ENCODE data around the gene ADD3.

The ADD3 gene

GRCh38 chr10:110006358-110007160 is 1.2 kb upstream of the ADD3 start:
- no peak for DNase-seq

- DNase-seq = peak in 1 of 2 donors; percentile 21
Measured at GRCh38 chr10:110007161-110007700, 553 bp upstream of the ADD3 start.

GRCh38 chr10:110008518-110009339 is 945 bp downstream of the ADD3 start:
- no peak for DNase-seq

DNA sequence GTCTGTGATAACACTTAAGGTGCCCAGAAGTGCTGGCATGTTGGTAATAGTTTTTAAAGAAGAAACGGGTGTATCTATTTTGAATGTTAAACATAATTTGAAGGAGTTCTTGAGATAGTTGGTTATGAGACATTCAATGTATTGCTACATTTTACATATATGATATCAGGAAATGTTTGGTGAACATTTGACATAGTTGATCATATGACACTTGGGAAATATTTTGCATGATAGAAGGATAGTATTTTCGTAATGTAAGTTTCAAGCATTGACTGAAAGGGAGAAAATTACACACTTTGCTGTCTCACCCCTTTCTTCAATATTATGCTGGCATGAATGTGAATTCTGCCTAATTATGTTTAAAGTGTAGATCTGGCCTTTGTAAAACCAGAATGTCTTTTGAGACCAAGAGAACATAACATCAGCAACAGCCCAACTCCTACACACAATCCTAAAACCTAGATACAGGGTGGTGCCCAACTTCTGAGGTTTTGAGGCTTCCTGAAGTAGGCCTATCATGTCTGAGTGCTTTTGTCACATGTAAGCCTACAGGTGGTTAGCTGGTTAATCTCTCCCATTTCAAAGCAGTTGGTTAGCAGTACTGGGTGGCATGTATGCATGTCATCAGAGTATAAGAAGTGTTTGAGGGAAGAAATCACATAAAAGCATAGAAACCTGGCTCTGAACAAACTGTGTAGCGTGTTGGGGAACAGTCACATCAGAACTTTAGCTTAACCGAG is 2.1 kb downstream of the ADD3 start:
- DNase-seq = peak in 1 of 2 donors; percentile 32

GRCh38 chr10:110010486-110011378 is 2.9 kb downstream of the ADD3 start:
- DNase-seq = no peak

GRCh38 chr10:110011681-110012080 is 3.9 kb downstream of the ADD3 start:
- no peak for DNase-seq

- no peak for DNase-seq
Measured at GRCh38 chr10:110013630-110014293, 6.0 kb downstream of the ADD3 start.

DNA sequence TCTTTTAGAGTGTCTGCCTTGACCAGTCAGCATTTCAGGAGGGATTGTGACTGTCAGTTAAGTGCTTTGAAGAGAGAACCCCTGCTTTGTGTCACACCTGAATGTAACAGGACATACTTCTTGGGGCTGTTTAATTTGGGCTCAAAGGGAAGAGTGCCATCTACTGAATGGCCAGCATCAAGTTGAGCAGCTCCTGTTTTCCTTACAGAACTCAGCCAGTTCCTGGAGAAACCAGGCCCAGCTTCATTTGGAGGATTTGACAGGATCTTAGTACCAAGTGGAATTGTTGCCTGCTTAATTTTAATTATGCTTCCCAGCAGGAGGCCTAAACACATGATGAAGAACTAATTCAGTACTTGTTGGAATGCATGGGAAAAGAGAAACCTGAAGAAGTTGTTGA is 8.3 kb downstream of the ADD3 start:
- DNase-seq = no peak

DNA sequence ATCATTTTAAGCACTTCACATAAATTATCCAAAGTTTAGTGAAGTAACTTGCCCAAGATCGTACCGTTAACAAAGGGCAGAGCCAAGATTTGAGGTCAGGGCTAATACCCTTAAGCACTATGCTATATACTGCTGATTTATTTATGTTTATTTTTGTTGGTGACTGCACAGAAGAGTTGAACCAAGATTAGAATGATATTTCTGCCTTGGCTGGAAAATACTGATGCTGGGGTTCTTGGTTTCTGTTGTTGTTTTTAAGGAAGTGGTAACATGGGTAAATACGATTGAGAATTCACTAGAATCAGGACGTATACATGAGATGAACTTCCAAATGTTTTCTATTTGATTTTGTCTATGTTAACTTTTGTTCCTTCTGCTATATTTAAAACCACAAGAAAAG is 9.3 kb downstream of the ADD3 start:
- DNase-seq = no peak

GRCh38 chr10:110017907-110018306 is 10.1 kb downstream of the ADD3 start:
- DNase-seq = no peak

GRCh38 chr10:110020265-110020664 is 12.5 kb downstream of the ADD3 start:
- DNase-seq = no peak

DNA sequence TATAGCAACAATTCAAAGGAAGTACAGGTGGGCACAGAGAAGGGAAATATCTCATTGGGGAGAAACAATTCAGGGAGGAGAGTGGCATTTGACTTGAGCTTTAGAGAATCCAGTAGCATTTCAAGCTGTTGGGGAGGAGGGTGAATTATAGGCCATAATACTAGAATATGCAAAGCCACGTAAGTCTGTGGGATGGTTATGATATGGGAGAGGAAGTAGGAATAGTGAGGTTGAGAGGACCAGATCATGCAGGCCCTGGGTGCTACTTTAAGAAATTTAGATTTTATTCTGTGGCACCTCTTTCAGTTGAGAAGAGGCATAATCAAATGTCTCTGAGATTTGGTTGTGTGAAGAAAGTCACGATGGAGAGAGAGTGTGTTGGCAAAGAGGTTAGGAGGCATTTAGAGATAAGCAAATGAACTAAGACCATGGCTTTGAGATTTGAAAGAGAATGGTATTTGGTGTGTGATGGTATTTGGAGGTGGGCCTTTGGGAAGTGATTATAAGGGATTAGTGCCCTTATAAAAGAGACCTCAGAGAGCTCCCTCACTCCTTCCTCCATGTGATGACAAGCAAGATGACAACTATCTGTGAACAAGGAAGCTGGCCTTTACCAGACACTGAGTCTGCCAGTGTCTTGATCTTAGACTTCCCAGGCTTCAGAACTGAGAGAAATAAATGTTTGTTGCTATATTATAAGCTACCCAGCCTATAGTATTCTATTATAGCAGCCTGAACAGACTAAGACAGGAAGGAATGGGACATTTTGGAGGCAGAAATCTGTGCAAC is 15.1 kb downstream of the ADD3 start:
- DNase-seq = no peak

DNA sequence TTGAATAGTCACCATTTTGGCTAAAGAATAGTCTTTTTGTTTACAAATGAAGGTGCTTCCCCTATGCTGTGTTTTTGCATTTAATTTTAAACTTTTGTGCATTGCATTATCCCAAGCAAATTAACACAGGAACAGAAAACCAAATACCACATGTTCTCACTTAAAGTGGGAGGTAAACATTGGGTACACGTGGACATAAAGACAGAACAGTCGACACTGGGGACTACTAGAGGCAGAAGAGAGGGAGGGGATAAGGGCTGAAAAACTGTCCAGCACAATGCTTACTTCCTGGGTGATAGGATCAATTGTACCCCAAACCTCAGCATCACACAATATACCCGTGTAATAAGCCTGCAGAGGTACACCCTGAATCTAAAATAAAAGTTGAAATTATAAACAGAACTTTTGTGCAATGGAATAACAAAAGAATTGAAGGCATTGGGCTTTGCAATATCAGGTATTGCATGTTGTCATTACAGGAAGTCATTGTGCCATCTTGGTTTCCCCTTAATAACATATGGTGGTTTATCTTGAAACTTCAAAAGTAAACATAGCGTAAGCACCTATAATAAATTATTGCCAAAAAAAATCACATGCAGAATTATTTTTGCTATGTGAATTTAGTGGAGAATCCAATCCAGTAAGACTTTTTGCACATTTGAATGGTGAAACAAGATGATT is 16.1 kb downstream of the ADD3 start:
- peak in 1 of 2 donors; percentile 36 for DNase-seq

DNA sequence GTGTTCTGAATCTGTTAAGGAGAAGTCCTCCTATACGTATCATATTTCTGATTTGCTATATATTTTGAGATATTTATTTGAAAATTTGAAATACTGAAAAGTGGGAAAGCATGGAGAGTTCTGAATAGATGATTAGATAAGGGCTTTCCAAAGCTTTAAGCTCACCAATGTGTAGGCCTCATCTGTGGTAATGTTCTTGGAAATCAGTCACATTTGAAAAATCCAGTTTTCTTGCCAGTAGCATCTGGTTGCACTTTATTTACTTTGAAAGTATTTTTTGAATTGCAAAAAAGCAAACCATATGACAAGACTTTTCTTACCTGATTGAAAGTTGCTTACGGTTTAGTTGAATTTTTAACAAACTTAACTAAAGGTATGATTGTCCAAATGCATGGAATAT is 21.7 kb downstream of the ADD3 start:
- DNase-seq = no peak

DNA sequence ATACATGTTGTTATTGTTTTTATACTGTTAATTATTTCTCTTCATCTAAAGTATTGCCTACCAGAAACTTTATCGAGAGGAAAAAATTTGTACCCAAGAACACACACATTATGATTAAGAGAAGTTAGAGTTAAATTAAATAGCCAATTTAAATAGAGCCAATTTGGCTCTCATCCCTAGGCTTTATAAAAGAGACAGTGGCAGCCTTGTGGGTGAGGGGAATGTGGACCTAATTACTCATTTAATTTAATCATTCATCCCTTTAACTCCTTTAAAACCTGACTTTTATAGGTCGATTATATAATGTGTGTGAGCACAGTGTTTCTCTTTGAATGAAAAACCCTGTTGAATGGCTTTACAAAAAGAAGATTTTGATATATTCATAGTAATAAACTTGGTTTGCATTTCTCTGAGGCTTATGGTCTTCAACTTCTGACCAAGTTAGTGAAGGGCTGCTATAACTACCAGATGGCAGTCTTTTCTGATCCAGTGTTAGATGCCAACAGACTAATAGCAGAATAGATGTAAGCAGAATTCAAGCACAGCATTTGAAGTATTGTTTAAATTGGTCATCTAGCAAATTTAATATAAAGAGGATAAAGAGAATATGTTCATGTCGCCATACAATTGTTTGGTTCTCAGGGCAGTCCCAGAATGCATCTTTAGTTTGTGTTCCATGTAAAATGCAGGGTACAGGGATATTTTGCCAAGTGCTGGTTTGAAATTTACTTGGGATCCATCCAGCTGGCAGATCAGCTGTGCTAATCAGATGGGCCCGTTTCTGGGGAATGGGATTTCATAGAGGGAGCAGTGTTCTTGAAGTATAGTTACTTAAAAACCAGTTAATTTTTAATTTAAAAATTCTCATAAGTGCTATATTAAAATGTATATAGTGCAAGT is 25.3 kb downstream of the ADD3 start:
- DNase-seq = no peak

DNA sequence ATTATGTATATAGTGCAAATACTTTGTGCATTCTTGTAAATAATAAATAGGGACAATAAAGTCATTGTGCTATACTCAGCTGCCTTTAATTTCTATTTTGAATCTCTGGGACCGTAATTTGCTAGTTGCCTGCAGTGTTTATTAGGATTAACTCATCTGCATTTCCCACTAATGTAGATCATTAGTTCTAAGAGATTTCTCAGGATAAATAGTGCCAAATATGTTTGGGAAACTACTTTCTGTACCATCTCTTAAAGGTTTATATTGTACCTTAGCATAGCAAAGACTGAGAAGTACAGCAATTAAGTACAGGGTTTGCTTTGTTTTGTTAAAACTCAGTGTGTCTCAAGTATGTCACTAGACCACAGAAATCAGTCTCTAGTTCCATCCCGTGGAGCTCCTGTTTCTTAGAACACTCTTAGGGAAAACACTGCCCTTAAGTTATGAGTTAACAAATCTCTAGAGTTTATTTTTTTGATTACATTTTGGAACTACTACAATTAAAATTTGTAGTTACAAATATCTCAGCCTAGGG is 26.0 kb downstream of the ADD3 start:
- no peak for DNase-seq

DNA sequence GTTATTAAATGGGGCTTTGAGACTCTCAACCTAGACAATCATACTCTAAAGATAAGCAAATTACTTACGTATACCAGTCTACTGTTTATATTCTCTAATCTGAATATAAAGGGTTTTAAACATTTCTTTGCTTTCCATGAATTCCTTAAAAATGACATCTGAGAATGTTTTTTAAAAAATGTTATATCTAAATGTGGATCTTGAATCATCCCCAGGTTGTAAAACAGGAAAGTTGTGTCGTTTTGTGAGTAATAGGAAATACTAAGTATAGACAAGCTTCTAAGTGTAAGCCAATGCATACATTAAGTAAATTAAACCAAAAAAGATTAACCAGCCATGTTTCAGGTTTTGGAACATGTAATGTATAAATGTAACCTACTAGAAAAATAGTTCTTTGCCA is 26.8 kb downstream of the ADD3 start:
- DNase-seq = no peak

- no peak for DNase-seq
Measured at GRCh38 chr10:110035070-110035921, 27.5 kb downstream of the ADD3 start.

Measured in inflammatory macrophage treated with lipopolysaccharide for 1 hour (primary cell).